Upper lobe of right lung (tissue), 1 donor: ENCODE measurements around the gene SSBP2. TPM values are rescaled to one million over a fixed set of nuclear protein-coding genes. Genes with fewer than 3 reads are reported as not detected.

Experiments used
- ATAC-seq: fragments of 200-7000 bp; cut with Tn5 transposase; one replicate; pipeline ENCODE4 v1.9.1; 2020; ENCODE audit warnings: mild to moderate bottlenecking, moderate library complexity
- DNase-seq: peaks from one replicate; pipeline ENCODE4 v3.0.0-alpha.2; 2020
- H3K27ac ChIP-seq: fragments of 200-600 bp; one replicate; pipeline ENCODE4 v1.8.0; 2022
- H3K27me3 ChIP-seq: fragments of 200-600 bp; one replicate; pipeline ENCODE4 v1.8.0; 2022; ENCODE audit warnings: mild to moderate bottlenecking
- H3K36me3 ChIP-seq: fragments of 200-600 bp; one replicate; pipeline ENCODE4 v1.8.0; 2022
- H3K4me1 ChIP-seq: fragments of 200-600 bp; one replicate; pipeline ENCODE4 v1.8.0; 2022
- H3K4me3 ChIP-seq: fragments of 200-600 bp; one replicate; pipeline ENCODE4 v1.8.0; 2022; ENCODE audit warnings: mild to moderate bottlenecking
- H3K9me3 ChIP-seq: fragments of 200-600 bp; one replicate; pipeline ENCODE4 v1.8.0; 2022
- CTCF ChIP-seq: fragments of 200-600 bp; IDR thresholded peaks from one replicate; pipeline ENCODE4 v1.8.0; 2022; ENCODE audit warnings: antibody characterized with exemption
- intact Hi-C: fragments of 100-400 bp; cut with DNase I; formaldehyde crosslinking; loops from one replicate; pipeline ENCODE4 v1.11.0; 2022
- total RNA-seq: library from RNA; stranded (reverse); fragmentation: NEBNext Ultra II Directional; extraction: Animal tissue kit (Norgen Biotek cat#: 25700); gene quantifications from one replicate; pipeline ENCODE4 v1.2.1, GENCODE V29; 2021
- donor health status: DM: no; HTN: yes; CAD: no; lungs with severe emphysema.

The SSBP2 gene
- total RNA-seq, 1 donor from 2014 or later: 43.8 TPM

DNA sequence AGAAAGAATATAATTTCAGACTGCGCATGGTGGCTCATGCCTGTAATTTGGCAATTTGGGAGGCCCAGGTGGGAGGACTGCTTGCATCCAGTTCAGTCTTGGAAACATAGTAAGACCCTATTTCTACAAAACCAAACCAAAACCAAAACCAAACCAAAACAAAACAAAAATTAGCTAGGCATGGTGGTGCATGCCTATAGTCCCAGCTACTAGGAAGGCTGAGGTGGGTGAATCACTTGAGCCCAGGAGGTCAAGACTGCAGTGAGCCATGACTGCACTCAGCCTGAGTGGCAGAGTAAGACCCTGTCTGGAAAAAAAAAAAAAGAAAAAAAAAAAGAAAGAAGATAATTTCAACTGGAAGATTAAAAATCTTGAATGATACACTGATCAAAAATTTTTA lies 220.0 kb downstream of the SSBP2 start:
- no peak for ATAC-seq

GRCh38 chr5:81525690-81526089 lies 225.2 kb downstream of the SSBP2 start:
- intact Hi-C loops: no loop called here
- TF ChIP-seq CTCF: no peak
- ATAC-seq: no peak

More for the DNA sequence above, 220.0 kb downstream of the SSBP2 start:
- no peak for DNase-seq
- Histone ChIP-seq H3K27me3 (no peaks in the 10 kb centered on the region), H3K4me1 (no peaks in the 10 kb centered on the region), H3K4me3 (no peak overlapping the region), H3K36me3 (no peaks in the 10 kb centered on the region), H3K9me3 (no peaks in the 10 kb centered on the region), H3K27ac (no peak overlapping the region)
- no peak for TF ChIP-seq CTCF
- intact Hi-C loops: no loop called here

DNA sequence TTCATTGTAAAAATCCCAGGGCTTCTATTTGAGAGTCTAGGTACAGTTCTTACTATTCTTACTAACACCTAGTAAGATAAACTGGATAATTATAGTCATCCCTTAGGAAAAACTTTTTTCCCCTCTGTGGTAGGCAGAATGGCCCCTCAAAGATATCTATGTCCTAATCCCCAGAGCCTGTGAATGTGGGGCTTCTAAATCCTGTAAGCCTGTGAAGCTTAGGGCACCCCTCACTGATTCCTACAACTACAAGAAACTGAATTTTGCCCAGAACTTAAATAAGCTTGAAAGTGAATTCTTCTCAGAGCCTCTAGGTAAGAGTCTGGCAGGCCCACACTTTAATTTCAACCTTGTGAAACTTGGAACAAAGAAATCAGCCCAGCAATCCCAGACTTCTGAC lies 226.9 kb downstream of the SSBP2 start:
- no peaks in the 10 kb centered on the region for H3K27me3 ChIP-seq
- ATAC-seq (no peak), DNase-seq (no peak)
- no peaks in the 10 kb centered on the region for H3K4me1 ChIP-seq
- no peak for TF ChIP-seq CTCF
- H3K36me3 ChIP-seq: no peaks in the 10 kb centered on the region
- H3K27ac ChIP-seq: no peak overlapping the region
- intact Hi-C loops: no loop called here
- no peak overlapping the region for H3K4me3 ChIP-seq
- H3K9me3 ChIP-seq: no peaks in the 10 kb centered on the region

More at GRCh38 chr5:81525690-81526089, 225.2 kb downstream of the SSBP2 start:
- Histone ChIP-seq H3K27me3 (no peaks in the 10 kb centered on the region), H3K4me1 (no peaks in the 10 kb centered on the region), H3K4me3 (no peak overlapping the region), H3K9me3 (no peaks in the 10 kb centered on the region), H3K27ac (no peak overlapping the region), H3K36me3 (no peaks in the 10 kb centered on the region)
- DNase-seq: no peak

DNA sequence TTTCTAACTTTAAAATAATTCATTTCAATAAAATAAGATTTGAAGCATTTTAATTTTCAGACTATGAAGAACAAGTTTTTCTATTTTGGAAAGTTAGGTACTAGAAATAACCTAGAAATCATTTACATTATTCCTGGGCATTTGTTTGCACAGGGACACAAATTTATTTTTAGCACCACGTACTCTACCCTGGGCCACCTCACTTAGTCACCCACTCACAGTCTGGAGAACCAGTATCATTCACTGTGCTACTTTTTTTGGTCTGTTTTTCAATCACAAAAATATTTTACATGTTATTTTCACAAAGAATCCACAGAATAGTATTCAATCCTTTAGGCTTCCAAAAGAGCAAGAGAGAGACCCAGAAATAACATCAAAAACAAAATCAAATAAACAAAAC lies 228.3 kb downstream of the SSBP2 start:
- TF ChIP-seq CTCF: no peak
- H3K36me3 ChIP-seq: no peaks in the 10 kb centered on the region
- H3K4me3 ChIP-seq: no peak overlapping the region
- H3K27ac ChIP-seq: no peak overlapping the region
- no peaks in the 10 kb centered on the region for H3K9me3 ChIP-seq
- intact Hi-C loops: no loop called here
- ATAC-seq (no peak), DNase-seq (no peak)
- no peaks in the 10 kb centered on the region for H3K27me3 ChIP-seq
- H3K4me1 ChIP-seq: no peaks in the 10 kb centered on the region

DNA sequence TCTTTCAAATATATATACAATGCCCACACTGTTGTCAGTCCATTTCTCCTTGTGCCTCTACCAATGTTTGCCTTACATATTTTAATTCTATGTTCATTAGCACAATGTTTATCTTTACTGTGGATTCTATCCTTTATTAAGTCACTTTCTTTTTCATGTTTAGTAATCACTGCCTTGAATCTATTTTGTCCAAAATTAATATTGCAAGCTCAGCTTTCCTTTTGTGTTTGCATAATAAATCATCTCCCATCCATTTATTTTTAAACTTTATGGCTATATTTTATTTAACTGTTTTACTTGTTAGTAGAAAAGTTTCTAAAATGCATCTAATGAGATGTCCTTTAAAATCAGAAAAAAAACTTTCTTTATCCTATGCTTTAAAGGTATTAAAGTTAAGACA lies 230.1 kb downstream of the SSBP2 start:
- no peaks in the 10 kb centered on the region for H3K27me3 ChIP-seq
- H3K9me3 ChIP-seq: no peaks in the 10 kb centered on the region
- H3K27ac ChIP-seq: no peak overlapping the region
- H3K4me3 ChIP-seq: no peak overlapping the region
- TF ChIP-seq CTCF: no peak
- ATAC-seq (no peak), DNase-seq (no peak)
- H3K4me1 ChIP-seq: no peaks in the 10 kb centered on the region
- intact Hi-C loops: no loop called here
- no peaks in the 10 kb centered on the region for H3K36me3 ChIP-seq
